Liver (tissue), 9 donors: ENCODE measurements around the gene IQCM. TPM values are rescaled to one million over a fixed set of nuclear protein-coding genes. Genes with fewer than 3 reads are reported as not detected.
A peak's percentile ranks its signal among the peaks of the same experiment; 100 is the strongest.

ENCODE experiments used
- DNase-seq: peaks from one replicate; pipeline ENCODE4 v3.0.0-alpha.2; 2017; ENCODE audit warnings: low spot score
- H3K27ac ChIP-seq, 2 donors: one replicate each; pipeline ENCODE4 v1.7.0; 2013; ENCODE audit warnings: inconsistent platforms in 2 of 2, low read length in 2 of 2, control low read depth in 1 of 2, low read depth in 1 of 2, mild to moderate bottlenecking in 1 of 2
- H3K27me3 ChIP-seq, 4 donors: one replicate each; pipeline versions ENCODE4 v1.6.1 to v1.7.0; 2013; ENCODE audit warnings: low read length in 3 of 4, inconsistent platforms in 1 of 4, mild to moderate bottlenecking in 1 of 4, moderate library complexity in 1 of 4; ENCODE audit not compliant: control insufficient read depth in 4 of 4, insufficient read depth in 4 of 4
- H3K36me3 ChIP-seq, 4 donors: one replicate each; pipeline versions ENCODE4 v1.6.1 to v1.7.0; 2013; ENCODE audit warnings: low read length in 3 of 4, mild to moderate bottlenecking in 3 of 4, low read depth in 1 of 4, moderate library complexity in 1 of 4; ENCODE audit not compliant: control insufficient read depth in 4 of 4, insufficient read depth in 3 of 4
- H3K4me1 ChIP-seq, 4 donors: one replicate each; pipeline versions ENCODE4 v1.6.1 to v1.7.0; 2013; ENCODE audit warnings: low read length in 3 of 4, mild to moderate bottlenecking in 3 of 4, moderate library complexity in 1 of 4; ENCODE audit not compliant: control insufficient read depth in 4 of 4, insufficient read depth in 4 of 4
- H3K4me3 ChIP-seq, 3 donors: one replicate each; pipeline versions ENCODE4 v1.6.1 to v1.7.0; 2013; ENCODE audit warnings: low read length in 3 of 3, control low read depth in 1 of 3, low read depth in 1 of 3, mild to moderate bottlenecking in 1 of 3
- H3K9ac ChIP-seq, 2 donors: one replicate each; pipeline ENCODE4 v1.7.0; 2013; ENCODE audit warnings: low read length in 2 of 2, mild to moderate bottlenecking in 2 of 2, moderate library complexity in 2 of 2, control low read depth in 1 of 2, low read depth in 1 of 2
- H3K9me3 ChIP-seq, 4 donors: one replicate each; pipeline versions ENCODE4 v1.6.1 to v1.7.0; 2013; ENCODE audit warnings: low read length in 3 of 4; ENCODE audit not compliant: control insufficient read depth in 4 of 4
- CTCF ChIP-seq: fragments of 150-350 bp; IDR thresholded peaks from 2 replicates; pipeline ENCODE4 v1.5.1; 2017; ENCODE audit warnings: improper control_type of control experiment, low read depth, low read length; ENCODE audit not compliant: missing input control
- EGR1 ChIP-seq, 2 donors: IDR thresholded peaks; 2 replicates each; pipeline ENCODE4 v1.6.1; 2016 to 2018; ENCODE audit warnings: antibody characterized with exemption in 2 of 2, low read depth in 2 of 2
- FOXA2 ChIP-seq: IDR thresholded peaks from 2 replicates; pipeline ENCODE4 v1.6.1; 2016; ENCODE audit warnings: antibody characterized with exemption
- GABPA ChIP-seq, 2 donors: IDR thresholded peaks in 1 of 2; conservative IDR thresholded peaks in 1 of 2; 2 replicates each; pipeline ENCODE4 v1.6.1; 2016; ENCODE audit warnings: antibody characterized with exemption in 2 of 2, mild to moderate bottlenecking in 1 of 2, moderate library complexity in 1 of 2
- HNF4A ChIP-seq, 2 donors: conservative IDR thresholded peaks; 2 replicates each; pipeline ENCODE4 v1.6.1; 2016; ENCODE audit warnings: antibody characterized with exemption in 2 of 2, mild to moderate bottlenecking in 2 of 2
- HNF4G ChIP-seq: IDR thresholded peaks from 2 replicates; pipeline ENCODE4 v1.6.1; 2016; ENCODE audit warnings: antibody characterized with exemption
- JUND ChIP-seq, 2 donors: IDR thresholded peaks; 2 replicates each; pipeline ENCODE4 v1.6.1; 2016; ENCODE audit warnings: antibody characterized with exemption in 2 of 2
- RAD21 ChIP-seq, 2 donors: IDR thresholded peaks; 2 replicates each; pipeline ENCODE4 v1.6.1; 2016; ENCODE audit warnings: antibody characterized with exemption in 2 of 2, mild to moderate bottlenecking in 2 of 2
- SP1 ChIP-seq: IDR thresholded peaks from 2 replicates; pipeline ENCODE4 v1.6.1; 2018; ENCODE audit warnings: antibody characterized with exemption, mild to moderate bottlenecking
- YY1 ChIP-seq: IDR thresholded peaks from 2 replicates; pipeline ENCODE4 v1.6.1; 2016; ENCODE audit warnings: antibody characterized with exemption, mild to moderate bottlenecking
- WGBS: extraction: QIAGEN DNeasy Blood & Tissue Kit; methylation state at CpG from one replicate; pipeline ENCODE4 v1.1.7; 2013; 5-methylcytosine and 5-hydroxymethylcytosine counted together
- polyA plus RNA-seq, 2 donors: library from polyadenylated mRNA; stranded (reverse) in 1 of 2; unstranded in 1 of 2; fragments of 200-250 nt in 1 of 2; fragments of >200 nt in 1 of 2; fragmentation: Nextera tagmentation in 1 of 2; extraction: Ambion mirVana in 1 of 2; gene quantifications; one replicate each; pipeline versions ENCODE4 v1.2.1 to v1.2.3, GENCODE V29; 2013 to 2015
- total RNA-seq, 2 donors: library from RNA; depleted of rRNA; stranded (reverse); fragments of >200 nt; gene quantifications; one replicate each; pipeline ENCODE4 v1.2.3, GENCODE V29; 2014
- TF ChIP-seq, protein P1 (sequence below): IDR thresholded peaks from 2 replicates; pipeline ENCODE4 v1.6.1; 2016; ENCODE audit warnings: antibody characterized with exemption
- TF ChIP-seq, protein P2 (sequence below): IDR thresholded peaks from 2 replicates; pipeline ENCODE4 v1.6.1; 2016; ENCODE audit warnings: antibody characterized with exemption
- donor health status: healthy.
- donor health status: healthy.
- donor health status: healthy.
- donor health status: healthy.
- donor health status: healthy.

IQCM gene
- total and polyA plus RNA-seq, 4 donors: 0.08 TPM; not detected in 3

- no peak for TF ChIP-seq FOXA2
- no peak for TF ChIP-seq CTCF
- TF ChIP-seq HNF4A (conservative IDR thresholded peaks at IDR 0.05): no peak
- no peak for TF ChIP-seq YY1
- TF ChIP-seq HNF4G: no peak
- TF ChIP-seq EGR1 (IDR thresholded peaks at IDR 0.05; ENCODE audit: low read depth in 2 of 2): no peak
- TF ChIP-seq RAD21 (IDR thresholded peaks at IDR 0.05): no peak
- no peak for TF ChIP-seq GABPA (IDR thresholded peaks at IDR 0.05 in 1 of 2, conservative IDR thresholded peaks at IDR 0.05 in 1 of 2)
- TF ChIP-seq, protein P1, sequence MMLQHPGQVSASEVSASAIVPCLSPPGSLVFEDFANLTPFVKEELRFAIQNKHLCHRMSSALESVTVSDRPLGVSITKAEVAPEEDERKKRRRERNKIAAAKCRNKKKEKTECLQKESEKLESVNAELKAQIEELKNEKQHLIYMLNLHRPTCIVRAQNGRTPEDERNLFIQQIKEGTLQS: no peak
- TF ChIP-seq JUND (IDR thresholded peaks at IDR 0.05): no peak
- TF ChIP-seq SP1: no peak
Measured at GRCh38 chr4:149531861-149532260, 283.8 kb downstream of the IQCM start (continued).

DNA sequence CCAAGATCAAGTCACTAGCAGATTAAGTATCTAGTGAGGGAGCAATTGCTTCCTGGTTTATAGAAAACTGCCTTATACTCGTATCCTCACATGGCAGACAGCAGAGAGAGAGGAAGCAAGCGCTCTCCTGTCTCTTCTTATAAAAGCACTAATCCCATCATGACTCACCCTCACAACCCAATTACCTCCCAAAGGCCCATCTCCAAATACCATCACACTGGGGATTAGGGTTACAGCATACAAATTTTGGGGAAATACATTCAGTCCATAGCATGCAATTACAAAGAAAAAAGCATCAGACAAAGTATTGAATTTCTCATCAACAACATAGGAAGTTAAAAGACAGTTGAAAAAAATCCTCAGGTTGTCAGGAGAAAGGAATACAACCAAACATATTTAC is 292.6 kb downstream of the IQCM start:
- 84% methylated on average over 2 of the region's 2 CpGs for WGBS
- TF ChIP-seq HNF4G (no peak), EGR1 (IDR thresholded peaks at IDR 0.05; ENCODE audit: low read depth in 2 of 2) (no peak), CTCF (no peak), HNF4A (conservative IDR thresholded peaks at IDR 0.05) (no peak), FOXA2 (no peak), RAD21 (IDR thresholded peaks at IDR 0.05) (no peak)
- TF ChIP-seq, protein P2, sequence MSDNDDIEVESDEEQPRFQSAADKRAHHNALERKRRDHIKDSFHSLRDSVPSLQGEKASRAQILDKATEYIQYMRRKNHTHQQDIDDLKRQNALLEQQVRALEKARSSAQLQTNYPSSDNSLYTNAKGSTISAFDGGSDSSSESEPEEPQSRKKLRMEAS: no peak
- Histone ChIP-seq H3K4me3 (no peak overlapping the region), H3K4me1 (no peaks in the 10 kb centered on the region), H3K27ac (no peak overlapping the region), H3K9me3 (no peaks in the 10 kb centered on the region), H3K27me3 (no peaks in the 10 kb centered on the region), H3K9ac (no peak overlapping the region), H3K36me3 (no peaks in the 10 kb centered on the region)
- DNase-seq: no peak

DNA sequence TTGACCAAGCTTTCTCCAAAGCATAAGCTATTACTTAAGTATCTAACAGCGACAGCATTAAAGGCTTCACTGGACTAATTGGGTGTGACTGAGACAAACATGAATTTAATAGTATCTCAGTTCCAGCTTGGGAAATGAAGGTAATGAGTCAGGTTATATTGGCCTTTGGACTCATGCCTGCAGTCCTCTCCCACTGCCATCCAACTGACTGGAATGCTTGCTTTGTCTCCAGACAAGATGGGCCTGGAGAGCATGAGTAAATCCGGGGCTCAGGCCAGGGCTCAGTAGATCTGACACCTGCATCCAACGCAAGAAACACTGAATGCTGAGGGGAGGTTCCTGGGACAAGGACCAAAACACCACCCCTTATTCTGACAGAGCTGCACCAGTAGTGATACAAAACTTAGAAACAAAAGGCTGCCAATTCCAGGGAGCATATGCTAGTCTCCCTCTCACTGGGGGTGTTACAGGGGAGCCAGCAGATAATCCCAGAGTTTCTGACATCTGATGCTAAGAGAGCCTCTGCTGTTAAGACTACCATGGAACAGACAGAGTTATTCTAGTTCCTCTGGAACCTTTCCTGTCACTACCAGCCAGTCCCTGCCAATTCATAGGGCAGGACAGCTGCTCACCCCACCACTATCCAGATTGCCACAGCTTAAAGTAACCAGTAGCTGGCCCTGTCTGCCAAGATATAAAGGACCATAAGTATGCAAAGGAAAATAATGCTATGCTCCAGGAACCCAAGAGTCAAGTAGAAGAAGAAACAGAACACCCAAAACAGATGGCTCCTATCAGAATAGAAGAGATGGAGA is 293.8 kb downstream of the IQCM start:
- Histone ChIP-seq H3K4me3 (no peak overlapping the region), H3K9me3 (no peaks in the 10 kb centered on the region), H3K9ac (no peak overlapping the region), H3K27ac (no peak overlapping the region), H3K27me3 (no peaks in the 10 kb centered on the region), H3K4me1 (no peaks in the 10 kb centered on the region), H3K36me3 (no peaks in the 10 kb centered on the region)
- peak in 1 of 2 donors; percentile 16 for TF ChIP-seq HNF4A (conservative IDR thresholded peaks at IDR 0.05)
- TF ChIP-seq, protein P2: no peak
- no peak for DNase-seq
- 80% methylated on average over 3 of the region's 3 CpGs for WGBS
